AG08396 (cell line): Measurements from ENCODE around the gene POU6F1.
"Not testable (repeated sequence)": the region's sequence is repeated elsewhere in the genome, so short reads cannot be mapped to it uniquely, and the experiment has no call there.

ENCODE experiments used
- DNase-seq: peaks from one replicate; pipeline ENCODE4 v3.0.0; 2012; ENCODE audit warnings: low spot score, mixed read lengths

Gene POU6F1, protein sequence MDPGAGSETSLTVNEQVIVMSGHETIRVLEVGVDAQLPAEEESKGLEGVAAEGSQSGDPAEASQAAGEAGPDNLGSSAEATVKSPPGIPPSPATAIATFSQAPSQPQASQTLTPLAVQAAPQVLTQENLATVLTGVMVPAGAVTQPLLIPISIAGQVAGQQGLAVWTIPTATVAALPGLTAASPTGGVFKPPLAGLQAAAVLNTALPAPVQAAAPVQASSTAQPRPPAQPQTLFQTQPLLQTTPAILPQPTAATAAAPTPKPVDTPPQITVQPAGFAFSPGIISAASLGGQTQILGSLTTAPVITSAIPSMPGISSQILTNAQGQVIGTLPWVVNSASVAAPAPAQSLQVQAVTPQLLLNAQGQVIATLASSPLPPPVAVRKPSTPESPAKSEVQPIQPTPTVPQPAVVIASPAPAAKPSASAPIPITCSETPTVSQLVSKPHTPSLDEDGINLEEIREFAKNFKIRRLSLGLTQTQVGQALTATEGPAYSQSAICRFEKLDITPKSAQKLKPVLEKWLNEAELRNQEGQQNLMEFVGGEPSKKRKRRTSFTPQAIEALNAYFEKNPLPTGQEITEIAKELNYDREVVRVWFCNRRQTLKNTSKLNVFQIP

DNA sequence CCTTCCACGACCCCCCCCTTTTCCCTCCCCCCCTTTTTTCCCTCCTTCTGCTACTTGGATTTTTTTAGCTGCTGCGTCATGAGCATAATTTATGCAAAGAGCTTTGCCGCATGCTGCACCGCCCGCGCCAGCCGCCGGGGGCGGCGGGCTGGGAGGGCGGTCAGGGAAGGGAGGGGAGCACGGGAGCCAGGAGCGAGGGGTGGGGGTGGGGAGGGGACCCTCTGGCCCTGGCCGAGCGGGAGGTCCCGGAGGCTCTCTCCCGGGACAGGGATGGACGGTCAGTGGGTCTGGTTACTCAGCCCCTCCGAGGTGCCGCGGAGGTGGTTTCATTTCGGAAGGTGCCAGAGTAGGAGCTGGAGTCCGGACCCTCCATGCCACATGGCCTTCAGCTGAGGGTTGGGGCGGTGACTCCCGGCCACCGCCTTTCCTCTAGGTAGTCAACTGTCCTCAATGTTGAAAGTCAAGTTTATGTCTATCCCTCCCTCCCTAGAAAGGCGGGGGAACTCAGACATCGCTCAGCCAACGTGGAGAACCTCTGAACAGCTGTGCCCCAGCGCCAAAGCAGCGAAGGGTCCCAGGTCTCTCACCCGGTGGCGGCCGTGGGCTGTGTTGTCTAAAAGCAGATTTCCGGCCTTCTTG is at the start of gene POU6F1:
Gene POU6F1, minus strand, starts transcription at position 95 of the 639 bp plus-strand sequence. CDS start 11,226 bp downstream, outside the sequence.
- DNase-seq = peak; percentile 94

DNA sequence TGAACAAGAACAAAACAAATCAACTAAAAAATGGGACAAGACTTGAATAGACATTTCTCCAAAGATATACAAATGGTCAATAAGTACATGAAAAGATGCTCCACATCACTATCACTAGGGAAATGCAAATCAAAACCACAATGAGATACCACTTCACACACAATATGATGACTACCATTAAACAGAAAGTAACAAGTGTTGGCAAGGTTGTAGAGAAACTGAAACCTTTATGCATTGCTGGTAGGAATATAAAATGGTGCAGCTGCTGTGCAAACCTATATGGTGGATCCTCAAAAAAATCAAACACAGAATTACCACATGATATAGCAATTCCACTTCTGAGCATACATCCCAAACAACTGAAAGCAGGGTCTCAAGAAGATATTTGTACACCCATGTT is 47.2 kb upstream of the POU6F1 start:
- no peak for DNase-seq

DNA sequence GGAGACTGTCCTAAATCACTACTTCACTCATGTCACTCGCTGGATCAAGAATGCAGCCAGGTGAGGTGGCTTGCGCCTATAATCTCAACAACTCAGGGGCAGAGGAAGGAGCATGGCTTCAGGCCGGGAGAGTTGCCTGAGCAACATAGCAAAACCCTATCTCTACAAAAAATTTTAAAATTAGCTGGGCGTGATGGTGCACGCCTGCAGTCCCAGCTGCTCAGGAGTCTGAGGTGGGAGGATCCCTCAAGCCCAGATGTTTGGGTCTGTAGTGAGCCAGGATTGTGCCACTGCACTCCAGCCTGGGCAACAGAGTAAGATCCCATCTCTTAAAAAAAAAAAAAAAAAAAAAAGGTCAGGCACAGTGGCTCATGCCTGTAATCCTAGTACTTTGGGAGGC is 46.4 kb upstream of the POU6F1 start:
- DNase-seq = no peak

DNA sequence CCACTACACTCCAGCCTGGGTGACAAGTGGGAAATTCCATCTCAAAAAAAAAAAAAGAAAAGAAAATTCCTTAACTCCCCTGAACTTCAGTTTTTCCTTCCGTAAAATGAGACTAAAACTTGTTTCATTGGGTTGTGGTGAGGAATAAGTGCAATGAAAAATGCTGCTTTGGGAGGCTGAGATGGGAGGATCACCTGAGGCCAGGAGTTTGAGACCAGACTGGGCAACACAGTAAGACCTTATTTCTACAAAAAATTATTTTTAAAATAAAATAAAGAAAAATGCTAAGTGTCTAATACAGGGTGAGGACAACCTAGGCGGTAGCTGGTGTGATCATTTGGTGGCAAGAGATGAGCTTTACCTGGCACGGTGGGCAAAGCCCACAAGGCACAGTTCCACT is 45.5 kb upstream of the POU6F1 start:
- no peak for DNase-seq

DNA sequence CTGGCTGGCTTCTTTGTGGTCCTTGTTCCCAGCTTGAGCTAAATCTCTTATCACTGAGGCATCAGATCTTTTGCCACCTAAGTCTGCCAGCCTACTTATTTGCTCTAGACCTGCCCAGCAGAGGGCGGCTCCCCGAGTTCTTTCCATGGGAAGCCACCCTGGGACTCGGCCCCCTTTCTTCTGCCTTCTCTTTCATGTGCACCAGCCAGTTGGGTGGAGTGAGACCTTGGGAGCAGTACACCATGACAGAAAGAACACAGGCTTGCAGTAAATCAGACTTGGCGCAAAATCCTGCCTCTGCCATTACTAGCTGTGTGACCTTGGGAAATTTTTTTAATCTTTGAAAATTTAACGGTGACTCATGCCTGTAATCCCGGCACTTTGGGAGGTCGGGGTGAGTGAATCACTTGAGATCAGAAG is 44.9 kb upstream of the POU6F1 start:
- DNase-seq = no peak

DNA sequence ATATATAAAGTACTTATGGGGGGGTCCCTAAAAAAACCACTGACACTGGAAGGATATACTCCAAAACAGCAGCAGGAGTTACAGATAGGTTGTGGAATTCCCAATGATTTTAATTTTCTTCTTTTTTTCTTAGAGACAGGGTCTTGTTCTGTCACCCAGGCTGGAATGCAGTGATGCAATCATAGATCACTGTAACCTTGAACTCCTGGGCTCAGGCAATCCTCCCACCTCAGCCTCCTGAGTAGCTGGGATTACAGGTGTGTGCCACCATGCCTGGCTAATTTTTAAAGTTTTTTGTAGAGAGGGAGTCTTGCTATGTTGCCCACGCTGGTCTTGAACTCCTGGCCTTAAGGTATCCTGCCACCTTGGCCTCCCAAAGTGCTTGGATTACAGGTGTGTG is 41.7 kb upstream of the POU6F1 start:
- DNase-seq = not testable (repeated sequence)

DNA sequence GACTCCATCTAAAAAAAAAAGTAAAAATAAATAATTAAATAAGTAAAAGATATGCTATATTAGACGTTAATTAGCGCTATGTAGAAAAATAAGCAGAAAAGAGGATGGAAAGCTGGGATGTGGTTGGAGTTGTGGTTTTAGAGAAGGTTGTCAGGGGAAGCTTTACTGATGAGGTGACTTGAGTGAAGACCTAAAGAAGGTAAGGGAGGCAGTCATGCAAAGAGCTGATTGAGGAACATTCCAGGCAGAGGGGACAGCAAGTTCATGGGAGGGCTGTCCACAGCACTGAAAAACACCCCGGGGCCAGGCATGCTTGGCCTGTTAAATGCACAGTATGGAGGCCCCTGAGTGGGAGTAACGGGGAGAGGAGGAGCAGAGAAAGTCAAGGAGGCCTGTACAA is 36.7 kb upstream of the POU6F1 start:
- DNase-seq = no peak

DNA sequence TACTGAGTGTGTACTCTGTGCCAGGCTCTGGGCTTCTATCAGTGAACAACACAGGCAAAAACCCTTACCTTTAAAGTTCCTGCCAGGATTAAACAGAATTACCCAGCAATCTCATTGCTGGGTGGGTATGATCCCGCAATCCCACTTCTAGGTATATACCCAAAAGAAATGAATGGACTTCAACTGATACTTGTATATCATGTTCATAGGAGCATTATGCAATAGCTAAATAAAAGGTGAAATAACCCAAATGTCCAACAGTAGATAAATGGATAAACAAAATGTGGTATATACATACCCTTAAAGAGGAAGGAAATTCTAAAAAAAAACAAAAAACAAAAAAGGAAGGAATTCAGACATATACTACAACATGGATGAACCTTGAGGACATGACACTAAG is 35.4 kb upstream of the POU6F1 start:
- DNase-seq = no peak

DNA sequence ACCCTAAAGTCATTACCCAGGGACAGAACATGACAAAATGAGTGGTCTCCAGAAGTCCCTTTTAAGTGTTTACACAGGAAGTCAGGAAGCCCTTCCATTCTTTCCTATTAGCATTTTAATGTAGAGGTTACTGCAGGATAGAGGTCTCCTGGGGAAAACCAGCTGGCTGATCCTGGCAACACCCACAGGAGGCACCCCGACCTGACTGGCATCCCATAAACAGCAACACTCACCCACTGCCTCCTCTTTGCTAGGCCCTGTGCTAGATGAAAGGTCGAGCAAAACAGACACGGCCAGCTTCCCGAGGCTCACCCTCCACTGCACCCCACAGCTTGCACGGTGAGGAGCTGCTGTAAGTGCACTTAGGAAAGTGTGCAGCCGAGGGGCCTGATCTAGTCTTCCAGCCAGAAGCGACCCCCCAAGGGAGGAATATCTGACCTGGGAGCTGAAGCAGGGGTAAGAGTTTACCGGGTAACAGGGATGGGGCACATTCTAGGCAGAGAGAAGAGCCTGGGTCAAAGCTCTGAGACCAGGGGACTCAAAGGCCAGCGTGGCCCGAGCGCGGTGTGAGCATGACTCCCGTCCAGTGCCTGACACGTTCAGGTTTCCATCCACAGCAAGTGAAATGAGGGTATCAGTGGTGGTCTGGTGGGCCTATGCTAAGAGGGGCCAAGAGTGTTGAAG is 29.8 kb upstream of the POU6F1 start:
- no peak for DNase-seq

DNA sequence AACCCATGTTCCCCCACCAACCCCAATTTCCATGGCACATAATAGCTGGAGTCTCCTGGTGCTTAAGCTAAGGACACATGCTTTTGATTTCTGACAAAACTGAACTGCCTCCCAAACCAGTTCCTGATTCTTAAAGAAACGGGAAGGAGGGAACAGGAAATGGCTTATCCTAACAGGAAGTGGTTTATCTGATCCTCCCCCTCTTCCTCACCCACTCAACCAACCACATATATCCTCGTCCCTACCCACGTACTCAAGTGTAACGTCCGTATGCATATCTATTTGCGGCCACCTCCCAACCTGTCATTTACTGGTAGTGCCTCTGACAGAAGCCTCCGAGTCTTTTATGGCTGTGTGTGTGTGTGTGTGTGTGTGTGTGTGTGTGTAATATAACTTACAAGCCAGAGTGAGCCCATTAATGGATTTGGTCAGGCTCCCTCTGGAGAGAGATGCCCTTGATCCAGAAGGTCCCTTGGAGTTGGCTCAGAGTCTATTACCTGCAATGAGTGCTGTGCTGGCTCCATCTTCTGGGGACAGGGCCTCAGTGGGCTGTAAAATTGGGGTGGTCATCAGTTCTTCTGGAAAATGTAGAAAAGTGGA is 28.5 kb upstream of the POU6F1 start:
- DNase-seq = peak; percentile 31

DNA sequence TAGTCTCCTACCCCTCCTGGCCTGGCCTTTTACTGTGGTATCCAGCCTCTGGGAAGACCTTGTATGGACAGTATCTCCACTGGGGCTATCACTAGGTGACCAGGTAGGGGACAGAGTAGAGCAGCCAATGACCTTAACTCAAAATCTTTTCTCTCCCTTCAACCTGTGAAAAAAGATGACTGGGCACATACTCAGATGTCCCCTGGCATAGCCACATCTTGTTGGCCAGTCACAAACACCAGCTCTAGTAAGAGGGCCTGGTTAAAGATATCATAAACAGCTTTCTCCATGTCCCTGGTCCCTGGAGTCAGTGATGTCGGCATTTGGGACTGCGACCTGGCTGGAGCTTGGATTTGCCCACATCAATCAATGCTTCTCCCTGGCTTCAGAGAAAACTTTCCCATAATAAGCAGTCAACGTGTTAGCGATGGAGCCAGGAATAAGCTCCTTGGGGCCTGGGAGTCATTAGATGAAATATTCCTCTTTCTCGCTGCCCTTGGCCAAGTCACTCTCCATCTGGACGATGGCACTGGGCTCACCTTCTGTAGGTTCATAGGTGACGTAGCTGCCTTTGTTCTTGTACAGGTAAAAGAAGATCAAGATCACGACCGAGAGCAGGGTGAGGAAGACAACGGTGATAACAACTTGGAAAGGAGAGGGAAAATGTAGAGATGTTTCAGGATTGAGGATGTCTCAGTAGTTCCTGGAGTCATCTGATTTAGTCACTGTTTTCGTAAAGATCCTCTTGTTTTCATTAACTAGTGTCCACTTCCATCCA is 27.8 kb upstream of the POU6F1 start:
- no peak for DNase-seq

DNA sequence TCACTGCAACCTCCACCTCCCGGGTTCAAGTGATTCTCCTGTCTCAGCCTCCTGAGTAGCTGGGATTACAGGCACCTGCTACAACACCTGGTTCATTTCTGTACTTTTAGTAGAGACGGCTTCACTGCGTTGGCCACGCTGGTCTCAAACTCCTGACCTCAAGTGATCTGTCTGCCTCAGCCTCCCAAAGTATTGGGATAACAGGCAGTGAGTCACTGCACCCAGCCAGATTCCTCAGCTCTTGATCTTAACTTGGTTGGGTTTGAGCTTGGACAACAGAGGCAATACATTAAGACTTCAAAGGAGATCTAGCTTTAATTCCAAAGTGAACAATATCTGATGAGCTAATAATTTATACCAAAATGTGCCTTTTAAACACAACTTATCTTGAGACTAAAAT is 26.4 kb upstream of the POU6F1 start:
- no peak for DNase-seq

DNA sequence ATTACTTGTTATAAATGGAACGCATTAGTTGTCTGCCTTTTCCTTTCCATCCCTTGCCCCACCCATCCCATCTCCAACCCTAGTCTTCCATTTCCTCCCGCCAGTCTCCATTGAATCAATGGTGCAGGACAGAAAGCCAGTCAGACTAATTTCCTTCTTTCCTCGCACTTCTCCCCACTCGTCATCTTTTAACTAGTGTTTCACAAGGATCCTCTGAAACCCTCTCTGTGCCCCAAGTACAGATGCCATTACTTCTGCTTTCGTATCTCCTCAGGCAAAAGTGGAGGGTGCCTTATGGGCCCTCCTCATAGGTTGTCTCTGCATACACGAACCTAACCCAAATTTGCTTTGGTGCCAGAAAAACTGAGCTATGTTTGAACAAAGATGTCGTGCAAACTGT is 25.0 kb upstream of the POU6F1 start:
- no peak for DNase-seq

DNA sequence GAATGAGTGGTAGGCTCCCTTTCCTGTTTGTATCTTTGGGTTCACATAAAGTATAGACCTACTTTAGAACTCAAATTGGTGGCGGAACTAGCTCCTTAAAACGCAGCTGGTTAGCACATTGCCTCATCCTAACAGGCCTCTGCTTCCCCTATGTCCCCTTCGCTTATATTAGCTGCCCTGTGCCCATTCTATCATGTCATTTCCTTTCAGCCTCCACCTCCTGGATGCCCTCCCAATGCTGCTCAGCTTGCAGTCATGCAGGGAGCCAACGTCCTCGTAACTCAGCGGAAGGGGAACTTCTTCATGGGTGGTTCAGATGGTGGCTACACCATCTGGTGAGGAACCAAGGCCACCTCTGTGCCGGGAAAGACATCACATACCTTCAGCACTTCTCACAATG is 24.3 kb upstream of the POU6F1 start:
- no peak for DNase-seq

DNA sequence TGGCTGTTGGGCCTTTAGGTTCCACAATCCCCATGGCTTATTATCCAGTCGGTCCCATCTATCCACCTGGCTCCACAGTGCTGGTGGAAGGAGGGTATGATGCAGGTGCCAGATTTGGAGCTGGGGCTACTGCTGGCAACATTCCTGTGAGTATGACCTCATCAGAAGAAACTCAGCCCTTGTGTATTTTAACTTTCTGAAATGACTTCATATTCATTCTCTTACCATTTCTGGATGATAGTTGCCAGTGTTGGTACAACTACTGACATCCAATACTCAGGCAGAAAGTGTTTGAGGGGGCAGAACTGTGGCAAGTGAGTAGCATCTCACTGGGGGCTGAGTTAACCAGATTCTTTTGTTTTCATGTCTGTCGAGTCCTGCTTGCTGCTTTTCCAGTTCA is 23.1 kb upstream of the POU6F1 start:
- DNase-seq = peak; percentile 51

DNA sequence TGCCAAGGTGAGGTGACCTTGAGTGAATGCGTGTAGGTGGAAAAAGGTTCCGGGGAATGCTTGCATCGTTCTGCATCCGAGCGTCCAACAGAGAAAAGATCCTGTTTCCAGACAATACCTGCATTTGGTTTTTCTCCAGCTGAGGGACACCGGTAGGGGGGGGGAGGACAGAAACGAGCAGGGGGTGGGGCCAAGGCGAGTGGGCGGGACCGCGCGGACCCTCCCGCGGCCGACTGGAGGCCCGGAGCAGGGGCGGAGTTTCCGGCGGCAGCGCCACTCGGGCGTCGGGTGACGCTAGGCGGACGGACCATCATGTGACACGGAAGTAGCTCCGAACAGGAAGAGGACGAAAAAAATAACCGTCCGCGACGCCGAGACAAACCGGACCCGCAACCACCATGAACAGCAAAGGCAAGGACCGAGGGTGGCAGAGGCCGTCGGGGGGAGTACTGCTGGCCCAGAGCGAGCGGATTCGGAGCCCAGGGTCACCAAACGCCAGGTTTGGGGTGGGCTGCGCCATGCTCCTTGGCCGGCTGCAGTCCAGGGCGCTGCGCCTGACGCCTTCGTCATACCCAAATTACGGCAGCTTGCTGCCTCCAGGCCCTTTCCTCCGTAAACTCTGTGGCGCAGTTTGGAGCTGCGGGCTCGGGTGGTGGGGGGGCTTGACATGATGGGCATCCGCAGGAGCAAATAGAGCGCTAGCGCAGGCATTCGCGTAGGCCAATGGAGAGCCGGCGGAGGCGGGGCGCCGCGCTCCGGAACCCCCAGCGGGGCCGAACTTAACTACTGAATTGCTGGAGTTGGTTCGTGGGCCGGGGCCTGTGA is 20.9 kb upstream of the POU6F1 start, which contains the start of gene DAZAP2:
Gene DAZAP2, plus strand, starts transcription at position 317 of the 825 bp plus-strand sequence. Its CDS starts 82 bp downstream, at position 399.
- DNase-seq = peak; percentile 98

DNA sequence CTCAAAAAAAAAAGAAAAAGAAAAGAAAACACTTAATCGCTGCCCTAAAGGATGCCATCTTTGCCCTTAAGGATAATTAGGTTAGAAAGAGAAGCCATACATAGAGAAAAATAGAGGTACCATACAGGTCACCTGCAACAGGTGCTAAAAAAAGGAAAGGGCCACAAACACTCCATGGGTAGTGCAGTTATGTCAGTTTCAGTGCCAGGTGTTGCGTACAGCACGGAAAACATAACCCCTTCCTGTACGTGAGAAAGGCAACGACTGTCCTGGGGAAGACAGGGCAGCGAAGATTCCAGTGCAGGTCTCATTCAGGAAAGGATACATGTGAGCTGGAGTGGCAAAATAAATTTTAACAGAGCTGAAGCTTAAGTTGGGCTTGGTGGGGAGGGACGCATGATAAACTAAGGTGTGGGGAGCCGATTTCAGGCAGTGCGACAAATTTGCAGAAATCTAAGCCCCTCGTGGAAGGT is 20.2 kb upstream of the POU6F1 start:
- no peak for DNase-seq

DNA sequence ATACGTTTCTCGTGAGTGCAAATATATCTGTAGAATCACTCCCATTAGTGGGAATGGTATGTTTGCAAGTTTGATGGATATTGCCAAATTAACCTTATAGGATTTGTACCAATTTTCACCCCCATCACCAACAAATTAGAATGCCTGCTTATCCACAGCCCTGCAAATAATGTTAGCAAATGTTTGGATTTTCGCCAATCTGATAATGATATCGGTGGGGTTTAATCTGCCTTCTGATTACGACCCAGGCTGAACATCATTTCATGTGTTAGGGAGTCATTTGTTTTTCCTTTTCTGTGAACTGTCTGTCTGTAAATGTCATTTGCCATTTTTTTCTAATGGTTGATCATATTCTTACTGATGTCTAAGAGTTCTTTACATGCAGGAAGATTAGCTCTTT is 16.7 kb upstream of the POU6F1 start:
- no peak for DNase-seq

DNA sequence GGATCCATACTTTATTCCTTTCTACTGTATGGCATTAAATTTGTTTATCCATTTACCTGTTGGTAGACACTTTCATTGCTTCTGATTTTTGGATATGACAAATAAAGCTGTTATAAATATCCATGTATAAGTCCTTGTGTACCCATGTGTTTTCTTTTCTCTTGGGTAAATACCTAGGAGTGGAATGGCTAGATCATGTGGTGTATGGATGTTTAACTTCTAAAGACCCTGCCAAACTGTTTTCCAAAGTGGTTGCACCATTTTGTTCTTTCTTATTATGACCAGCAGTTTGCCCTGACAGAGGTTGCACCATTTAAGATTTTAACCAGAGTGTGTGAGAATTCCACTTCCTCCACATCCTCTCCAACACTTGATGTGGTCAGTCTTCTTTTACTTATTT is 14.8 kb upstream of the POU6F1 start:
- DNase-seq = no peak

DNA sequence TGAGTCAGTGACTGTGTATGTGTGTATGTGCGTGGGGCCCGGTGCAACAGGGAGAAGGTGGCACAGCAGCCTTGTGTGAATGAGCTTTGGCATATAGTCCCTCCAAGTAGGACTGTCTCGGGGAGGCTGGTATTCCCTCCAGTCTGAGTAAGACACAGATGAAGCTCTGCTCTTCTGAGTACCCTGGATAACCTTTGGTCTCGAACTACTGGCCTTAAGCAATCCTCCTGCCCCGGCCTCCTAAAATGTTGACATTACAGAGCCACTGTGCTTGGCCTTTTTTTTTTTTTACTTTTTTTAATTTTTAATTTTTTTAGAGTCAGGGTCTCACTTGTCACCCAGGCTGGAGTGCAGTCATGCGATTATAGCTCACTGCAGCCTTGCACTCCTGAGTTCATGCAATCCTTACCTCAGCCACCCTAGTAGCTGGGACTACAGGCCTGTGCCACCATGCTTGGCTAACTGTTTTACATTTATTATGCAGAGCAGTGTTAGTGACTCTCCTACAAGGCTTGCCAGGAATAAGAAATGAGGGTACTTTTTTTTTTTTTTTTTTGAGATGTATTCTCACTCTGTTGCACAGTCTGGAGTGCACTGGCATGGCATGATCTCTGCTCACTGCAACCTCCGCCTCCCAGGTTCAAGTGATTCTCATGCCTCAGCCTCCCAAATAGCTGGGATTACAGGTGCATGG is 11.4 kb upstream of the POU6F1 start:
- DNase-seq = no peak
